GM23338 (cell line): ENCODE results near the gene KCNK10. TPM values are rescaled to one million over a fixed set of nuclear protein-coding genes. Genes with fewer than 3 reads are reported as not detected.

Source experiments
- ATAC-seq: fragments of 200-7000 bp; cut with Tn5 transposase; 3 replicates; pipeline ENCODE4 v1.9.1; 2020
- DNase-seq: peaks from one replicate; pipeline ENCODE4 v3.0.0-alpha.2; 2015; ENCODE audit warnings: low spot score
- H2AFZ ChIP-seq: fragments of 200-600 bp; sonication (generic); 2 replicates; pipeline ENCODE4 v1.8.0; 2016; ENCODE audit warnings: antibody characterized with exemption, mild to moderate bottlenecking, moderate library complexity
- H3F3A ChIP-seq: fragments of 200-600 bp; sonication (generic); replicated peaks from 2 replicates; pipeline ENCODE4 v1.8.0; 2017; ENCODE audit warnings: antibody characterized with exemption, mixed run types, low read depth
- H3K27ac ChIP-seq: fragments of 200-600 bp; sonication (generic); 2 replicates; pipeline ENCODE4 v1.6.1; 2016; ENCODE audit warnings: low read depth
- H3K27me3 ChIP-seq: fragments of 200-600 bp; sonication (generic); 2 replicates; pipeline ENCODE4 v1.8.0; 2016; ENCODE audit warnings: mild to moderate bottlenecking, mixed run types, moderate library complexity; ENCODE audit not compliant: insufficient read depth
- H3K36me3 ChIP-seq: fragments of 200-600 bp; sonication (generic); 2 replicates; pipeline ENCODE4 v1.8.0; 2016; ENCODE audit warnings: mild to moderate bottlenecking; ENCODE audit not compliant: insufficient read depth
- H3K4me1 ChIP-seq: fragments of 200-600 bp; sonication (generic); 2 replicates; pipeline ENCODE4 v1.8.0; 2016; ENCODE audit warnings: mild to moderate bottlenecking, moderate library complexity; ENCODE audit not compliant: insufficient read depth
- H3K4me2 ChIP-seq: fragments of 200-600 bp; sonication (generic); 2 replicates; pipeline ENCODE4 v1.7.1; 2017; ENCODE audit warnings: mixed run types
- H3K4me3 ChIP-seq: fragments of 200-600 bp; sonication (generic); 2 replicates; pipeline ENCODE4 v1.6.1; 2016; ENCODE audit warnings: mixed run types
- H3K79me2 ChIP-seq: fragments of 200-600 bp; sonication (generic); replicated peaks from 2 replicates; pipeline ENCODE4 v1.8.0; 2017; ENCODE audit warnings: mild to moderate bottlenecking; ENCODE audit not compliant: insufficient read depth
- H3K9me2 ChIP-seq: fragments of 200-600 bp; sonication (generic); 2 replicates; pipeline ENCODE4 v1.8.0; 2017; ENCODE audit not compliant: insufficient read depth
- H4K20me1 ChIP-seq: fragments of 200-600 bp; sonication (generic); replicated peaks from 2 replicates; pipeline ENCODE4 v1.8.0; 2017; ENCODE audit warnings: mild to moderate bottlenecking; ENCODE audit not compliant: insufficient read depth
- H3K27ac Mint-ChIP-seq: 2 replicates; pipeline ENCODE4 v1.8.0; 2020; ENCODE audit warnings: inconsistent platforms, mild to moderate bottlenecking, moderate library complexity, mixed read lengths
- H3K27me3 Mint-ChIP-seq: 3 replicates; pipeline ENCODE4 v1.8.0; 2022; ENCODE audit warnings: low read depth, mild to moderate bottlenecking, moderate library complexity, mixed read lengths, inconsistent platforms; ENCODE audit not compliant: insufficient read depth, poor library complexity
- H3K36me3 Mint-ChIP-seq: 3 replicates; pipeline ENCODE4 v1.8.0; 2021; ENCODE audit warnings: low read depth, mild to moderate bottlenecking, inconsistent platforms, moderate library complexity, mixed read lengths
- H3K4me1 Mint-ChIP-seq: 3 replicates; pipeline ENCODE4 v1.8.0; 2020; ENCODE audit warnings: mild to moderate bottlenecking, inconsistent platforms, mixed read lengths
- H3K4me3 Mint-ChIP-seq: 3 replicates; pipeline ENCODE4 v1.8.0; 2021; ENCODE audit warnings: moderate library complexity, mild to moderate bottlenecking, inconsistent platforms, mixed read lengths
- H3K9me3 Mint-ChIP-seq: 3 replicates; pipeline ENCODE4 v1.8.0; 2020; ENCODE audit warnings: moderate library complexity, mild to moderate bottlenecking, inconsistent platforms, mixed read lengths
- CREB1 ChIP-seq: fragments of 250-450 bp; sonication (Bioruptor Pico); IDR thresholded peaks from 2 replicates; pipeline ENCODE4 v1.5.0; 2020; ENCODE audit warnings: low read depth, mild to moderate bottlenecking, moderate library complexity
- ETS1 ChIP-seq: IDR thresholded peaks from 2 replicates; pipeline ENCODE4 v1.6.1; 2016; ENCODE audit warnings: antibody characterized with exemption
- EZH2 ChIP-seq: fragments of 200-600 bp; sonication (generic); IDR thresholded peaks from one replicate; pipeline ENCODE4 v1.8.0; 2017; ENCODE audit warnings: antibody characterized with exemption, mild to moderate bottlenecking, low read depth; ENCODE audit not compliant: unreplicated experiment
- EZH2phosphoT487 ChIP-seq: fragments of 200-600 bp; sonication (generic); IDR thresholded peaks from one replicate; pipeline ENCODE4 v1.8.1; 2018; ENCODE audit warnings: antibody characterized with exemption; ENCODE audit not compliant: unreplicated experiment
- JUNB ChIP-seq: IDR thresholded peaks from one replicate; pipeline ENCODE4 v1.6.1; 2016; ENCODE audit warnings: antibody characterized with exemption; ENCODE audit not compliant: unreplicated experiment
- NANOG ChIP-seq: IDR thresholded peaks from 2 replicates; pipeline ENCODE4 v1.6.1; 2016; ENCODE audit warnings: antibody characterized with exemption, borderline replicate concordance
- POLR2AphosphoS5 ChIP-seq: IDR thresholded peaks from 2 replicates; pipeline ENCODE4 v1.6.1; 2016; ENCODE audit warnings: antibody characterized with exemption, low read depth
- REST ChIP-seq: IDR thresholded peaks from one replicate; pipeline ENCODE4 v1.6.1; 2018; ENCODE audit warnings: antibody characterized with exemption; ENCODE audit not compliant: unreplicated experiment
- STAT1 ChIP-seq: IDR thresholded peaks from one replicate; pipeline ENCODE4 v1.6.1; 2016; ENCODE audit warnings: antibody characterized with exemption; ENCODE audit not compliant: unreplicated experiment
- ZNF331 ChIP-seq: fragments of 250-450 bp; sonication (Bioruptor Pico); IDR thresholded peaks from 2 replicates; pipeline ENCODE4 v1.5.0; 2020; ENCODE audit warnings: low read depth, mild to moderate bottlenecking, moderate library complexity
- ZNF462 ChIP-seq: fragments of 250-450 bp; sonication (Bioruptor Pico); IDR thresholded peaks from 2 replicates; pipeline ENCODE4 v1.5.0; 2020; ENCODE audit warnings: mild to moderate bottlenecking, moderate library complexity
- polyA plus RNA-seq: library from polyadenylated mRNA; unstranded; fragments of >200 nt; fragmentation: Nextera tagmentation; extraction: Ambion mirVana; gene quantifications from 2 replicates; pipeline ENCODE4 v1.2.1, GENCODE V29; 2016
- total RNA-seq: library from RNA; depleted of rRNA; stranded (reverse); fragments of >200 nt; shearing (Covaris generic); gene quantifications from 2 replicates; pipeline ENCODE4 v1.2.3, GENCODE V29; 2014

KCNK10 gene
- total and polyA plus RNA-seq, 2 experiments from 2014 or later: 0.29 to 1.0 TPM

GRCh38 chr14:88241810-88242209, 81.3 kb downstream of the KCNK10 start:
- H3K9me2 ChIP-seq: no peaks in the 10 kb centered on the region
- no peak overlapping the region for H3K4me2 ChIP-seq
- no peak overlapping the region for H3K27ac ChIP-seq
- Mint-ChIP-seq H3K4me3 (no peak overlapping the region), H3K27ac (no peak overlapping the region), H3K4me1 (peaks cover 12% of the 10 kb centered on the region), H3K36me3 (no peaks in the 10 kb centered on the region), H3K27me3 (peaks cover 2% of the 10 kb centered on the region), H3K9me3 (no peaks in the 10 kb centered on the region)
- H3K27me3 ChIP-seq: no peaks in the 10 kb centered on the region
- H3F3A ChIP-seq: no peaks in the 10 kb centered on the region
- no peak for DNase-seq
- TF ChIP-seq EZH2phosphoT487: no peak
- no peak for TF ChIP-seq CREB1
- no peak for TF ChIP-seq NANOG
- TF ChIP-seq ZNF331 (CRISPR knock-in tag): no peak
- no peak for TF ChIP-seq REST
- no peak for TF ChIP-seq ZNF462
- TF ChIP-seq EZH2: no peak
- no peak for TF ChIP-seq POLR2AphosphoS5
- TF ChIP-seq STAT1: no peak
- no peak for TF ChIP-seq ETS1
- no peak for TF ChIP-seq JUNB
- no peaks in the 10 kb centered on the region for H3K4me1 ChIP-seq
- no peaks in the 10 kb centered on the region for H3K79me2 ChIP-seq
- ATAC-seq: no peak
- no peaks in the 10 kb centered on the region for H3K36me3 ChIP-seq
- no peak overlapping the region for H2AFZ ChIP-seq
- H4K20me1 ChIP-seq: no peaks in the 10 kb centered on the region
- H3K4me3 ChIP-seq: no peak overlapping the region
